ENCODE data around the gene SGCD.

The SGCD gene

DNA sequence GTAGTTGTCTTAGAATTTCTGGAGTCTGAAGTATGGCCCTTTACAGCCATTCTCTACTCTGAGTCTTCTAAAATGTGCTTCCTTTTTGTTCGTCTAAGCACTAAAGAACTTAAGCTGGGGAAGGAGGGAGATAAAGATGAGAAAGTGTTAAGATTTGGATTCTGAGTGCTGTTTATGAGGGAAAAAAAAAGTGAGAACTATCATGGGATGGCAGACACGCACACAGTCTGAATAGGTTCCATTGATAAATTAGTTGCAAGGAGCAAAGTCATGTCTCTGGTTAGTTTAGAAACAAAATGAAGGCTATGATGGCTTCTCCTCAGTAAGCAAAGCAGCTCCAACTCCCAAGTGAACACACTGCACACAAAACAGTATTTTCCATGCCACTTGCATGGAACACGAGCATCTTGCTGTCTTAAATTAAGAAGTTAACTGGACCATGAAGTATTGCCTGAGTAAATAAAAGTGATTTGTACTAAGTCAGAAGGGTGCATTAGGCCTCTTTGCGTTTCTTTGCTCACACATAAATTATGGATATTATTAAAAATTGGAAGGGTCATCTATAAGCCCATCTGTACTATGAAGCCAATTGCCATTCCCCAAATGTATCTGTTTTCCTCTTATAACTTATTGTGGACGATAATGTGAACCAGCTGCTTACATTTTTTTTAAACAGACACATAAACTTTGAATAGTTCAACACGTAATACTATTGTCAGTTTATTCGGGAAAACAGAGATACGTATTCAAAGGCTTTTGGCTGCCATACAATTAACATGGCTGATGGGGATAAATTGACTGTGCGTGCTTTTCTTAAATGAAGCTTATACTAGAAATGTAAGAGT, 199.3 kb downstream of the SGCD start:
- no peak overlapping the region for H3K4me2 ChIP-seq (ENCODE audit: low read depth, low read length, poor library complexity, severe bottlenecking)
- H3F3A ChIP-seq (ENCODE audit: low read depth) = no peaks in the 10 kb centered on the region
- no peaks in the 10 kb centered on the region for H3K36me3 ChIP-seq (ENCODE audit: insufficient read depth, low read length)
- H3K9ac ChIP-seq (ENCODE audit: low read depth, low read length, poor library complexity, severe bottlenecking) = no peak overlapping the region
- H3K79me2 ChIP-seq (ENCODE audit: insufficient read depth, low read length) = no peaks in the 10 kb centered on the region
- no peaks in the 10 kb centered on the region for H4K20me1 ChIP-seq (ENCODE audit: insufficient read depth, low read length, poor library complexity, severe bottlenecking)
- H3K4me3 ChIP-seq (ENCODE audit: low read length, poor library complexity, severe bottlenecking) = no peak overlapping the region
- no peaks in the 10 kb centered on the region for H3K27me3 ChIP-seq (ENCODE audit: insufficient read depth, low read length, poor library complexity, severe bottlenecking)
- TF ChIP-seq, protein P1, sequence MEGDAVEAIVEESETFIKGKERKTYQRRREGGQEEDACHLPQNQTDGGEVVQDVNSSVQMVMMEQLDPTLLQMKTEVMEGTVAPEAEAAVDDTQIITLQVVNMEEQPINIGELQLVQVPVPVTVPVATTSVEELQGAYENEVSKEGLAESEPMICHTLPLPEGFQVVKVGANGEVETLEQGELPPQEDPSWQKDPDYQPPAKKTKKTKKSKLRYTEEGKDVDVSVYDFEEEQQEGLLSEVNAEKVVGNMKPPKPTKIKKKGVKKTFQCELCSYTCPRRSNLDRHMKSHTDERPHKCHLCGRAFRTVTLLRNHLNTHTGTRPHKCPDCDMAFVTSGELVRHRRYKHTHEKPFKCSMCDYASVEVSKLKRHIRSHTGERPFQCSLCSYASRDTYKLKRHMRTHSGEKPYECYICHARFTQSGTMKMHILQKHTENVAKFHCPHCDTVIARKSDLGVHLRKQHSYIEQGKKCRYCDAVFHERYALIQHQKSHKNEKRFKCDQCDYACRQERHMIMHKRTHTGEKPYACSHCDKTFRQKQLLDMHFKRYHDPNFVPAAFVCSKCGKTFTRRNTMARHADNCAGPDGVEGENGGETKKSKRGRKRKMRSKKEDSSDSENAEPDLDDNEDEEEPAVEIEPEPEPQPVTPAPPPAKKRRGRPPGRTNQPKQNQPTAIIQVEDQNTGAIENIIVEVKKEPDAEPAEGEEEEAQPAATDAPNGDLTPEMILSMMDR (conservative IDR thresholded peaks at IDR 0.05; ENCODE audit: low read length) = no peak
- TF ChIP-seq EZH2phosphoT487 (IDR thresholded peaks at IDR 0.05; ENCODE audit: borderline replicate concordance) = no peak
- no peaks in the 10 kb centered on the region for H3K9me3 ChIP-seq (ENCODE audit: insufficient read depth, low read depth, low read length)
- no peaks in the 10 kb centered on the region for H3K4me1 ChIP-seq (ENCODE audit: insufficient read depth, low read length, poor library complexity, severe bottlenecking)
- no peak overlapping the region for H2AFZ ChIP-seq (ENCODE audit: low read length)
- no peaks in the 10 kb centered on the region for H3K9me2 ChIP-seq (replicated peaks; ENCODE audit: low read depth, low read length)

DNA sequence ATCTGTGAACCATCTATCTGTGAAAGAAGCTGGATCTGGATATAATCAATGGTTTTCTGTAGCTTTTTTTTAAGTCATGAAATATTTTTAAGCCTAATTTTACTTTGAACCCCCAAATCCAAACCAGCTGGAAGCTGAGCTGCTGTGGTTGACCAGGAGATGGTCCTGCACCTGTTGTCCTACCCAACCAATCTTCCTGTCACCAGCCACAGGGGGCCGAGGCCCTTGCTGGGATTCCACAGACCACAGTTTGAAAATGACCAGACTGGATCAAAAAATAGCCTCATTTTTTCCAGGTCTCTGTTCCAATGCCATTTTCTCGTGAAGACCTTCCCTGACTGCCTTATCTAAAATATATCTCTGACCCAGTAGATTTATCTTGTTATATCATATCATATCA, 200.6 kb downstream of the SGCD start:
- Histone ChIP-seq H3K4me2 (ENCODE audit: low read depth, low read length, poor library complexity, severe bottlenecking) (no peak overlapping the region), H3K4me3 (ENCODE audit: low read length, poor library complexity, severe bottlenecking) (no peak overlapping the region), H3K36me3 (ENCODE audit: insufficient read depth, low read length) (no peaks in the 10 kb centered on the region), H3K9ac (ENCODE audit: low read depth, low read length, poor library complexity, severe bottlenecking) (no peak overlapping the region), H3F3A (ENCODE audit: low read depth) (no peaks in the 10 kb centered on the region), H3K9me2 (replicated peaks; ENCODE audit: low read depth, low read length) (no peaks in the 10 kb centered on the region), H3K4me1 (ENCODE audit: insufficient read depth, low read length, poor library complexity, severe bottlenecking) (no peaks in the 10 kb centered on the region), H3K27me3 (ENCODE audit: insufficient read depth, low read length, poor library complexity, severe bottlenecking) (no peaks in the 10 kb centered on the region), H4K20me1 (ENCODE audit: insufficient read depth, low read length, poor library complexity, severe bottlenecking) (no peaks in the 10 kb centered on the region), H2AFZ (ENCODE audit: low read length) (no peak overlapping the region), H3K9me3 (ENCODE audit: insufficient read depth, low read depth, low read length) (no peaks in the 10 kb centered on the region), H3K79me2 (ENCODE audit: insufficient read depth, low read length) (no peaks in the 10 kb centered on the region)
- no peak for TF ChIP-seq EZH2phosphoT487 (IDR thresholded peaks at IDR 0.05; ENCODE audit: borderline replicate concordance)
- TF ChIP-seq, protein P1 (conservative IDR thresholded peaks at IDR 0.05; ENCODE audit: low read length) = no peak

DNA sequence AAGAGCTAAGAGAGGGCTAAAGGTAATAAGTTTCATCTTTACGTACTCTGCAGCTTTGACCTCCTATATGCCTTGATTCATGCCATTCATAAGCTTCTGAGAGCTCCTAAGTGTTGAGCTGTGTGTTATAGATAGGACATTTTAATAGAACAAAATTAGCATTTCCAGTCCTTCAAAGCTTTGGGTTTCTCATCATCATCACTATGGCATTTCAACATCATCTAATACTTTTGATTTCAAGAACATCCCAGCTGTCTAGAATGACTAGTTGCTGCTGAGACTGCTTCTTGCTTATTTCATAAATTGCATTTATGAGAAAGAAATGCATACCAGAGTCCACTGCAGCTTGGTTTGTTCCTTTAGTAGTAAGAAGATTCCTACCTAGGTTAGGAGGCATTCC, 201.7 kb downstream of the SGCD start:
- H3K4me2 ChIP-seq (ENCODE audit: low read depth, low read length, poor library complexity, severe bottlenecking) = no peak overlapping the region
- no peaks in the 10 kb centered on the region for H3K9me3 ChIP-seq (ENCODE audit: insufficient read depth, low read depth, low read length)
- no peaks in the 10 kb centered on the region for H4K20me1 ChIP-seq (ENCODE audit: insufficient read depth, low read length, poor library complexity, severe bottlenecking)
- H3K9ac ChIP-seq (ENCODE audit: low read depth, low read length, poor library complexity, severe bottlenecking) = no peak overlapping the region
- TF ChIP-seq, protein P1 (conservative IDR thresholded peaks at IDR 0.05; ENCODE audit: low read length) = no peak
- TF ChIP-seq EZH2phosphoT487 (IDR thresholded peaks at IDR 0.05; ENCODE audit: borderline replicate concordance) = no peak
- no peaks in the 10 kb centered on the region for H3K27me3 ChIP-seq (ENCODE audit: insufficient read depth, low read length, poor library complexity, severe bottlenecking)
- H3F3A ChIP-seq (ENCODE audit: low read depth) = no peaks in the 10 kb centered on the region
- no peaks in the 10 kb centered on the region for H3K4me1 ChIP-seq (ENCODE audit: insufficient read depth, low read length, poor library complexity, severe bottlenecking)
- H3K79me2 ChIP-seq (ENCODE audit: insufficient read depth, low read length) = no peaks in the 10 kb centered on the region
- H3K4me3 ChIP-seq (ENCODE audit: low read length, poor library complexity, severe bottlenecking) = no peak overlapping the region
- no peaks in the 10 kb centered on the region for H3K9me2 ChIP-seq (replicated peaks; ENCODE audit: low read depth, low read length)
- no peaks in the 10 kb centered on the region for H3K36me3 ChIP-seq (ENCODE audit: insufficient read depth, low read length)
- no peak overlapping the region for H2AFZ ChIP-seq (ENCODE audit: low read length)

Measured in Loucy (cell line).